ENCODE data around the gene TDRD12. TPM values are rescaled to one million over a fixed set of nuclear protein-coding genes. Genes with fewer than 3 reads are reported as not detected.
"Not testable (repeated sequence)": the region's sequence is repeated elsewhere in the genome, so short reads cannot be mapped to it uniquely, and the experiment has no call there.

The TDRD12 gene
- total and polyA plus RNA-seq, 2 of the 13 experiments (the other 11 are each of a cell fraction or from before 2014, with no cell fraction given): 0.03 to 0.40 TPM

GRCh38 chr19:32757189-32757588, 37.6 kb downstream of the TDRD12 start (continued):
- TF ChIP-seq, protein P1, sequence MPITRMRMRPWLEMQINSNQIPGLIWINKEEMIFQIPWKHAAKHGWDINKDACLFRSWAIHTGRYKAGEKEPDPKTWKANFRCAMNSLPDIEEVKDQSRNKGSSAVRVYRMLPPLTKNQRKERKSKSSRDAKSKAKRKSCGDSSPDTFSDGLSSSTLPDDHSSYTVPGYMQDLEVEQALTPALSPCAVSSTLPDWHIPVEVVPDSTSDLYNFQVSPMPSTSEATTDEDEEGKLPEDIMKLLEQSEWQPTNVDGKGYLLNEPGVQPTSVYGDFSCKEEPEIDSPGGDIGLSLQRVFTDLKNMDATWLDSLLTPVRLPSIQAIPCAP (CRISPR knock-in tag; IDR thresholded peaks at IDR 0.05; ENCODE audit: low read depth): no peak
- TF ChIP-seq BHLHE40 (IDR thresholded peaks at IDR 0.05; ENCODE audit: low read length) (no peak), FOXO4 (CRISPR knock-in tag; conservative IDR thresholded peaks at IDR 0.05) (no peak), SMYD3 (CRISPR knock-in tag; IDR thresholded peaks at IDR 0.05) (no peak), ZBTB7B (CRISPR knock-in tag; IDR thresholded peaks at IDR 0.05) (no peak)

- H3K4me1 ChIP-seq (ENCODE audit: insufficient read depth, low read length); POLR2A ChIA-PET; H3K9me3 ChIP-seq (ENCODE audit: low read length); DNase-seq (ENCODE audit: low spot score); H3K27me3 ChIP-seq (ENCODE audit: control insufficient read depth in 1 of 2, insufficient read depth in 2 of 2, low read length in 2 of 2); H3K4me2 ChIP-seq (ENCODE audit: low read depth, low read length); H4K20me1 ChIP-seq (ENCODE audit: insufficient read depth, low read length); FAIRE-seq; in situ Hi-C loops (cut with HindIII; ENCODE audit: extremely low pct_ligation_motif_present, low pct_unique_long_range_greater_than_20kb); H3K9ac ChIP-seq (ENCODE audit: insufficient read depth, low read depth, low read length); H3K27ac ChIP-seq (ENCODE audit: extremely low read length, insufficient read depth, low read length); H3K36me3 ChIP-seq (replicated peaks in 1 of 2; ENCODE audit: control insufficient read depth in 1 of 2, insufficient read depth in 2 of 2, low read length in 2 of 2); H3K4me3 ChIP-seq (replicated peaks in 1 of 3; ENCODE audit: insufficient read depth in 1 of 3, low read depth in 2 of 3, low read length in 3 of 3); intact Hi-C loops (cut with micrococcal nuclease; ENCODE audit: unreplicated experiment); H3K79me2 ChIP-seq (ENCODE audit: insufficient read depth, low read length); BruUV-seq (replicated peaks); CTCF ChIA-PET (ENCODE audit: low intra/inter-chr PET ratio, low total read pairs); ATAC-seq; H2AFZ ChIP-seq (ENCODE audit: low read length): not testable (repeated sequence)
- WGBS (ENCODE audit: low lambda C conversion rate): 22% methylated on average over 5 of the region's 5 CpGs
These were observed 45.8 kb downstream of the TDRD12 start for GRCh38 chr19:32765365-32765764.

All from HepG2 (cell line).